HG03108 (cell line): ENCODE results near the gene GPR107.

Experiments used
- ATAC-seq: cut with Tn5 transposase; IDR thresholded peaks from one replicate; pipeline ENCODE4 v1.9.1; 2021; ENCODE audit warnings: moderate library complexity; ENCODE audit not compliant: unreplicated experiment

GPR107 gene

GRCh38 chr9:130107234-130107861, 53.6 kb downstream of the GPR107 start:
- no peak for ATAC-seq

GRCh38 chr9:130107955-130108354, 54.2 kb downstream of the GPR107 start:
- no peak for ATAC-seq

- no peak for ATAC-seq
Measured at GRCh38 chr9:130110166-130110565, 56.5 kb downstream of the GPR107 start.

- ATAC-seq: no peak
Measured at GRCh38 chr9:130110596-130111021, 56.9 kb downstream of the GPR107 start.

GRCh38 chr9:130111786-130112537, 58.3 kb downstream of the GPR107 start:
- ATAC-seq: no peak

- ATAC-seq: no peak
Measured at GRCh38 chr9:130112538-130113151, 58.9 kb downstream of the GPR107 start.

GRCh38 chr9:130114741-130115140, 61.0 kb downstream of the GPR107 start:
- no peak for ATAC-seq

- ATAC-seq: no peak
Measured at GRCh38 chr9:130116346-130116745, 62.6 kb downstream of the GPR107 start.

- no peak for ATAC-seq
Measured at GRCh38 chr9:130117376-130117775, 63.7 kb downstream of the GPR107 start.

GRCh38 chr9:130117816-130118632, 64.3 kb downstream of the GPR107 start:
- ATAC-seq: no peak

GRCh38 chr9:130118841-130119518, 65.3 kb downstream of the GPR107 start:
- no peak for ATAC-seq

- no peak for ATAC-seq
Measured at GRCh38 chr9:130119519-130120298, 66.0 kb downstream of the GPR107 start.

- no peak for ATAC-seq
Measured at GRCh38 chr9:130120299-130120587, 66.5 kb downstream of the GPR107 start.

- ATAC-seq: no peak
Measured at GRCh38 chr9:130120832-130121231, 67.1 kb downstream of the GPR107 start.

- ATAC-seq: no peak
Measured at GRCh38 chr9:130122456-130122855, 68.8 kb downstream of the GPR107 start.

GRCh38 chr9:130124085-130124860, 70.6 kb downstream of the GPR107 start:
- ATAC-seq: no peak

GRCh38 chr9:130126721-130127433, 73.2 kb downstream of the GPR107 start:
- ATAC-seq: no peak

GRCh38 chr9:130128251-130128650, 74.5 kb downstream of the GPR107 start:
- peak; percentile 59 for ATAC-seq
